GM19238 (cell line): ENCODE measurements around the gene GNPTG.

Experiments
- DNase-seq: peaks from one replicate; pipeline ENCODE4 v3.0.0; 2011; ENCODE audit warnings: low spot score; ENCODE audit not compliant: insufficient read length

GNPTG gene

GRCh38 chr16:1351582-1352362, at the start of gene GNPTG, which contains the start of gene TSR3:
GNPTG (plus strand) TSS chr16:1351931; CDS start chr16:1351966, 35 bp downstream.
TSR3 (minus strand) TSS chr16:1351878; CDS start chr16:1351804, 74 bp downstream.
- DNase-seq: peak; percentile 98

- DNase-seq: no peak
Observed at GRCh38 chr16:1305823-1306222, 45.9 kb upstream of the GNPTG start.

GRCh38 chr16:1306334-1306733, 45.4 kb upstream of the GNPTG start:
- DNase-seq: no peak

- DNase-seq: no peak
Observed at GRCh38 chr16:1308036-1308976, 43.4 kb upstream of the GNPTG start.

GRCh38 chr16:1308977-1309885, 42.5 kb upstream of the GNPTG start, which contains the start of gene UBE2I:
UBE2I (plus strand) TSS chr16:1309636; CDS start chr16:1314031, 4,395 bp downstream.
- DNase-seq: peak; percentile 96

GRCh38 chr16:1309888-1310831, 41.6 kb upstream of the GNPTG start:
- peak; percentile 53 for DNase-seq

- DNase-seq: peak; percentile 66
Observed at GRCh38 chr16:1310832-1311200, 40.9 kb upstream of the GNPTG start.

- no peak for DNase-seq
Observed at GRCh38 chr16:1311212-1311737, 40.5 kb upstream of the GNPTG start.

GRCh38 chr16:1311738-1312466, 39.8 kb upstream of the GNPTG start:
- DNase-seq: no peak

GRCh38 chr16:1312467-1312816, 39.3 kb upstream of the GNPTG start:
- no peak for DNase-seq

GRCh38 chr16:1312903-1313302, 38.8 kb upstream of the GNPTG start:
- no peak for DNase-seq

GRCh38 chr16:1313721-1314369, 37.9 kb upstream of the GNPTG start:
- DNase-seq: no peak

GRCh38 chr16:1314399-1315068, 37.2 kb upstream of the GNPTG start:
- no peak for DNase-seq

GRCh38 chr16:1315081-1316032, 36.4 kb upstream of the GNPTG start:
- no peak for DNase-seq

GRCh38 chr16:1316033-1316405, 35.7 kb upstream of the GNPTG start:
- no peak for DNase-seq

- DNase-seq: no peak
Observed at GRCh38 chr16:1317479-1318267, 34.1 kb upstream of the GNPTG start.
